ENCODE results near the gene SIPA1L3. TPM values are rescaled to one million over a fixed set of nuclear protein-coding genes. Genes with fewer than 3 reads are reported as not detected.
A peak's percentile ranks its signal among the peaks of the same experiment; 100 is the strongest.

SIPA1L3 gene
- total RNA-seq, 1 experiment from 2014 or later, result 125 TPM

DNA sequence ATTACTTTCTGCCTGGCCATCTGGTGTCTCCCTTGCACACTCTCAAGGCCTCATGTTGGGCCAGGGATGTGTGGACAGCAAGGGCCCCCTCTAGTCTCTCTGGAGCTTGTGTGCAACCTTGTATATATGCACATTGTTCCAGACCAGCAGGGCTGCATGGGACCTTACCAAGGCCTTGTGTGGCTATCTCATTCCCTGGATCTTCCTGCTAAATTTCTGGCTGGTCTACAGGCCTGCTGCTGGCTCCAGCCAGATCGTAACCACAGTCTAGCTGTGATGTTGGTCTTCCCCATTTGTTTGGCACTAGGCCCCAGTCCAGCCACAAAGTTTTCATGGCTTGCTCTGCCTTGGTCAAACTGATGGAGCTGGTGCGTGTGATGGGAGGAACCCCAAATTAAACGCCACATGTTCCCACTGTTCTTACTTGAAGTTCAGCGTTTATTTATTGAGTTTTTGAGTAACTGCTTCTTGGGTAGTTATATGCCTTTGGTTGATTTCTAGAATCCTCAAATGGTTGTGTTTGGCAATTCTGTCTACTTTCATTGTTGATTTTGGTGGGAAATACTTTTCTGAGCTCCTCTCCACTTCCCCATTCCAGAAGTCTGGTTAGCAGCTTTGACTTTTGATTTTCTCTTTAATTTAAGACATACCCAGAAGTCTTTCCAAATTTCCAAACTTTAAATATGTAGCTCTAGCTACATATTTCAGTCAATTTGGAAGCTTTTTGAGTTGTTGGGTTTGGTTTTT is 56.4 kb downstream of the SIPA1L3 start:
- H3K36me3 ChIP-seq (ENCODE audit: control insufficient read depth, insufficient read depth, low read length), result no peaks in the 10 kb centered on the region
- H3K27me3 Mint-ChIP-seq (ENCODE audit: insufficient read depth, unreplicated experiment), result no peaks in the 10 kb centered on the region
- TF ChIP-seq, protein P1, sequence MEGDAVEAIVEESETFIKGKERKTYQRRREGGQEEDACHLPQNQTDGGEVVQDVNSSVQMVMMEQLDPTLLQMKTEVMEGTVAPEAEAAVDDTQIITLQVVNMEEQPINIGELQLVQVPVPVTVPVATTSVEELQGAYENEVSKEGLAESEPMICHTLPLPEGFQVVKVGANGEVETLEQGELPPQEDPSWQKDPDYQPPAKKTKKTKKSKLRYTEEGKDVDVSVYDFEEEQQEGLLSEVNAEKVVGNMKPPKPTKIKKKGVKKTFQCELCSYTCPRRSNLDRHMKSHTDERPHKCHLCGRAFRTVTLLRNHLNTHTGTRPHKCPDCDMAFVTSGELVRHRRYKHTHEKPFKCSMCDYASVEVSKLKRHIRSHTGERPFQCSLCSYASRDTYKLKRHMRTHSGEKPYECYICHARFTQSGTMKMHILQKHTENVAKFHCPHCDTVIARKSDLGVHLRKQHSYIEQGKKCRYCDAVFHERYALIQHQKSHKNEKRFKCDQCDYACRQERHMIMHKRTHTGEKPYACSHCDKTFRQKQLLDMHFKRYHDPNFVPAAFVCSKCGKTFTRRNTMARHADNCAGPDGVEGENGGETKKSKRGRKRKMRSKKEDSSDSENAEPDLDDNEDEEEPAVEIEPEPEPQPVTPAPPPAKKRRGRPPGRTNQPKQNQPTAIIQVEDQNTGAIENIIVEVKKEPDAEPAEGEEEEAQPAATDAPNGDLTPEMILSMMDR (IDR thresholded peaks at IDR 0.05; ENCODE audit: insufficient read depth in 1 of 2, low read depth in 1 of 2, low read length in 1 of 2, severe bottlenecking in 1 of 2, unreplicated experiment in 1 of 2), result no peak
- H3K27me3 ChIP-seq (replicated peaks; ENCODE audit: control insufficient read depth, insufficient read depth, low read length), result no peaks in the 10 kb centered on the region
- DNase-seq, result peak in 1 of 2 experiments; percentile 34
- no peak overlapping the region for H3K4me3 Mint-ChIP-seq (ENCODE audit: unreplicated experiment)
- CTCF ChIA-PET, result interaction anchor here (0.8 to 1.5 kb wide), 6 partner anchors 13 to 61 kb away, joined by 3 to 4 read pairs (median 3); partner anchors contain the start of genes SIPA1L3 and WDR87
- BruUV-seq (replicated peaks), result no TSS peak
- no peak overlapping the region for H3K27ac Mint-ChIP-seq (ENCODE audit: unreplicated experiment)
- POLR2A ChIA-PET, result interaction anchor here (0.9 kb wide), 1 partner anchor 31 kb away, joined by 5 read pairs; no protein-coding TSS in a partner anchor
- H3K9me3 ChIP-seq, result peaks cover 16% of the 10 kb centered on the region; the same call in 1 of the 2 replicates
- H3K4me1 Mint-ChIP-seq (ENCODE audit: low read depth, unreplicated experiment), result peaks cover 29% of the 10 kb centered on the region
- intact Hi-C loops (cut with micrococcal nuclease; ENCODE audit: unreplicated experiment), result no loop called here
- no peak overlapping the region for H3K4me3 ChIP-seq (ENCODE audit: low read depth, low read length)
- peaks cover 54% of the 10 kb centered on the region for H3K36me3 Mint-ChIP-seq (ENCODE audit: insufficient read depth, unreplicated experiment)
- H3K9me3 Mint-ChIP-seq (ENCODE audit: unreplicated experiment), result peaks cover 9% of the 10 kb centered on the region
- H3K4me1 ChIP-seq, result peaks cover 25% of the 10 kb centered on the region

DNA sequence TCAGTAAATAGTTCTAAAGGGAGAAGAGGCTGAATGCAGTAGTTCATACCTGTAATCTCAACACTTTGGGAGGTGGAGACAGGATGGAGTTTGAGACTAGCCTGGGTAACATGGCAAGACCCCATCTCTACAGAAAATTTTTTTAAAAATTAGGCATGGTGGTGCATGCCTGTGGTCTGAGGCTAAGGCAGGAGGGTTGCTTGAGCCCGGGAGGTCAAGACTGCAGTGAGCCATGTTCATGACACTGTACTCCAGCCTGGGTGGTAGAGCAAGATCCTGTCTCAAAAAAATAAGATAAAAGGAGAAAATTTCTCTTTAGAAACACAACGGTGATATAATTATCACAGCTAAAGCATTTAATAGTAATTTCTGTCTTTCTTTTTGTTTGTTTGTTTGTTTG is 57.1 kb downstream of the SIPA1L3 start:
- TF ChIP-seq, protein P1 (IDR thresholded peaks at IDR 0.05; ENCODE audit: insufficient read depth in 1 of 2, low read depth in 1 of 2, low read length in 1 of 2, severe bottlenecking in 1 of 2, unreplicated experiment in 1 of 2), result no peak
- Mint-ChIP-seq H3K27ac (ENCODE audit: unreplicated experiment) (no peak overlapping the region), H3K4me1 (ENCODE audit: low read depth, unreplicated experiment) (peaks cover 33% of the 10 kb centered on the region), H3K4me3 (ENCODE audit: unreplicated experiment) (no peak overlapping the region), H3K9me3 (ENCODE audit: unreplicated experiment) (peaks cover 9% of the 10 kb centered on the region), H3K27me3 (ENCODE audit: insufficient read depth, unreplicated experiment) (no peaks in the 10 kb centered on the region), H3K36me3 (ENCODE audit: insufficient read depth, unreplicated experiment) (peaks cover 54% of the 10 kb centered on the region)
- H3K36me3 ChIP-seq (ENCODE audit: control insufficient read depth, insufficient read depth, low read length), result no peaks in the 10 kb centered on the region; the same call in 1 of the 2 replicates
- peaks cover 16% of the 10 kb centered on the region; the same call in 1 of the 2 replicates for H3K9me3 ChIP-seq
- CTCF ChIA-PET, result interaction anchor here (0.9 to 1.2 kb wide), 3 partner anchors 14 to 62 kb away, joined by 3 to 4 read pairs (median 4); no protein-coding TSS in a partner anchor
- intact Hi-C loops (cut with micrococcal nuclease; ENCODE audit: unreplicated experiment), result no loop called here
- no peak for DNase-seq
- H3K4me3 ChIP-seq (ENCODE audit: low read depth, low read length), result no peak overlapping the region
- no peaks in the 10 kb centered on the region for H3K27me3 ChIP-seq (replicated peaks; ENCODE audit: control insufficient read depth, insufficient read depth, low read length)
- POLR2A ChIA-PET, result interaction anchor here (0.9 kb wide), 1 partner anchor 32 kb away, joined by 5 read pairs; no protein-coding TSS in a partner anchor
- no TSS peak for BruUV-seq (replicated peaks)
- peaks cover 25% of the 10 kb centered on the region for H3K4me1 ChIP-seq

DNA sequence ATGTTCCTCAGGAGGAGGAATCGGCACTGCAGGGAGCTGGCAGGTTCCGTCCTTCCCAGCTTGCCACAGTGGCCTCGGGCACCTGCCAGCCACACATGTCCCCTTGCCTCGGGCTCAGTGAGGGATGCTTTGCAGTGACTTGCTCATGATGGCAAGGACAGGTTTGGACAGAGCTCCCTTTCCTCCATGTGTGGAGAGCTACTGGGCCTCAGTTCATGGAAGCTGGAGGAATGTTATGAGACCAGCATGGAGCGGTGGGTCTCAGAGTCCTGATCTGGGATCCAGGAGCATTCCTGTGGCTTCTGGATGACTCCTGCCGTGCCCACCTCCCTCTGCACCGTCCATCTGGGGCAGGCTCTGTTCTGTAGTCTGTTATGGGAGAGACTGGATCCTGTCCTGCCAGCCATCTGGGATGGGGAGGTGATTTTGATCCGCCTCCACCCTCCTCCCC is 59.2 kb downstream of the SIPA1L3 start:
- H3K4me3 ChIP-seq (ENCODE audit: low read depth, low read length), result no peak overlapping the region
- peaks cover 25% of the 10 kb centered on the region for H3K4me1 ChIP-seq
- TF ChIP-seq, protein P1 (IDR thresholded peaks at IDR 0.05; ENCODE audit: insufficient read depth in 1 of 2, low read depth in 1 of 2, low read length in 1 of 2, severe bottlenecking in 1 of 2, unreplicated experiment in 1 of 2), result no peak
- Mint-ChIP-seq H3K4me3 (ENCODE audit: unreplicated experiment) (no peak overlapping the region), H3K27ac (ENCODE audit: unreplicated experiment) (peak overlapping the region; percentile 85), H3K4me1 (ENCODE audit: low read depth, unreplicated experiment) (peaks cover 33% of the 10 kb centered on the region), H3K36me3 (ENCODE audit: insufficient read depth, unreplicated experiment) (peaks cover 61% of the 10 kb centered on the region), H3K27me3 (ENCODE audit: insufficient read depth, unreplicated experiment) (no peaks in the 10 kb centered on the region), H3K9me3 (ENCODE audit: unreplicated experiment) (peaks cover 12% of the 10 kb centered on the region)
- intact Hi-C loops (cut with micrococcal nuclease; ENCODE audit: unreplicated experiment), result no loop called here
- H3K36me3 ChIP-seq (ENCODE audit: control insufficient read depth, insufficient read depth, low read length), result peaks cover 2% of the 10 kb centered on the region
- H3K9me3 ChIP-seq, result peaks cover 9% of the 10 kb centered on the region; the same call in 1 of the 2 replicates
- DNase-seq, result no peak
- CTCF ChIA-PET, result interaction anchor here (0.6 to 1.1 kb wide), 2 partner anchors 64 to 278 kb away, joined by 3 read pairs; no protein-coding TSS in a partner anchor
- no peaks in the 10 kb centered on the region for H3K27me3 ChIP-seq (replicated peaks; ENCODE audit: control insufficient read depth, insufficient read depth, low read length)
- BruUV-seq (replicated peaks), result no TSS peak
- POLR2A ChIA-PET, result no interaction called here
